Retinal pigment epithelial cell (primary cell): Measurements from ENCODE around the gene PCDHAC2.
A peak's percentile ranks its signal among the peaks of the same experiment; 100 is the strongest.

ENCODE experiments used
- DNase-seq: peaks from one replicate; pipeline ENCODE4 v3.0.0-alpha.2; 2010; ENCODE audit warnings: low read depth
- H3K4me3 ChIP-seq: 2 replicates; pipeline ENCODE4 v1.5.1; 2011; ENCODE audit warnings: mild to moderate bottlenecking, low read length, control low read depth, moderate library complexity
- TF ChIP-seq, protein P1 (sequence below): conservative IDR thresholded peaks from 2 replicates; pipeline ENCODE4 v1.5.1; 2011; ENCODE audit warnings: low read depth, low read length, control low read depth, inconsistent platforms

PCDHAC2 gene

DNA sequence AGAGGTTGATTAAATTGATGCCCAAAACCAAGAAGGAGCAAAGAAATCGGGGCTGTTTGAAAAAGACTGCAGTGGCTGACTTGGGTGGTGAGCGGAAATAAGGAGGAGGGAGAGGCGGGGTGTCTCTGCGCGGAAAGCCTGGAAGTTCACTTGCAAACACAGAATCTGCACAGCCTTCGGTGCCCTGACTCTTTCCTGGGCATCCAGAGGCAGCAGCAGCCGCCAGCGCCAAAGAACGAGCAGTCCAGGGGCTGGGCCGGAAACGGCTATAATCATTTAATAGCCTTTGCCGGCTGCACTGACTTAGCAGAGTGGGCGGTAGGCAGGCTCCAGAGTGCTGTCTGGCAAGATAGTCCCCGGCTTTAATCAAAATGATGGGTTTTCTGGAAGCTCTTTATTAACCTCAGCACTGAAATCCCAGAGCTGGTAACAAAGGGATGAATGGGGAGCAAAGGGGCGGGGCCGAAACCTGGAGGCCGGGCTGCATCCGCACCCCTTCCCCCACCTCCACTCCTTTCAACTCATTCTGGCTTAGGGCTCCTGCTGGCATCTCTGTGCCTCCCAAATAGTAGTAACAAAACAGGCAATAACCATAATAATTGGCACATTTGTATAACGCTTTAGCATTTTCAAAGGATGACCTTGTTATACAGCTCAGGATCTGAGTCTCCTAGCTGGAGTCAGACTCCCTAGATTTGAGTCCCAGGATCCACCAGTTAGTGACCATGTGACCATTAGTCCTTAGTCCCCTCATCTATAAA is 35.7 kb downstream of the PCDHAC2 start:
- peak; percentile 26 for DNase-seq
- TF ChIP-seq, protein P1, sequence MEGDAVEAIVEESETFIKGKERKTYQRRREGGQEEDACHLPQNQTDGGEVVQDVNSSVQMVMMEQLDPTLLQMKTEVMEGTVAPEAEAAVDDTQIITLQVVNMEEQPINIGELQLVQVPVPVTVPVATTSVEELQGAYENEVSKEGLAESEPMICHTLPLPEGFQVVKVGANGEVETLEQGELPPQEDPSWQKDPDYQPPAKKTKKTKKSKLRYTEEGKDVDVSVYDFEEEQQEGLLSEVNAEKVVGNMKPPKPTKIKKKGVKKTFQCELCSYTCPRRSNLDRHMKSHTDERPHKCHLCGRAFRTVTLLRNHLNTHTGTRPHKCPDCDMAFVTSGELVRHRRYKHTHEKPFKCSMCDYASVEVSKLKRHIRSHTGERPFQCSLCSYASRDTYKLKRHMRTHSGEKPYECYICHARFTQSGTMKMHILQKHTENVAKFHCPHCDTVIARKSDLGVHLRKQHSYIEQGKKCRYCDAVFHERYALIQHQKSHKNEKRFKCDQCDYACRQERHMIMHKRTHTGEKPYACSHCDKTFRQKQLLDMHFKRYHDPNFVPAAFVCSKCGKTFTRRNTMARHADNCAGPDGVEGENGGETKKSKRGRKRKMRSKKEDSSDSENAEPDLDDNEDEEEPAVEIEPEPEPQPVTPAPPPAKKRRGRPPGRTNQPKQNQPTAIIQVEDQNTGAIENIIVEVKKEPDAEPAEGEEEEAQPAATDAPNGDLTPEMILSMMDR: no peak
- peak overlapping the region; percentile 51 for H3K4me3 ChIP-seq

DNA sequence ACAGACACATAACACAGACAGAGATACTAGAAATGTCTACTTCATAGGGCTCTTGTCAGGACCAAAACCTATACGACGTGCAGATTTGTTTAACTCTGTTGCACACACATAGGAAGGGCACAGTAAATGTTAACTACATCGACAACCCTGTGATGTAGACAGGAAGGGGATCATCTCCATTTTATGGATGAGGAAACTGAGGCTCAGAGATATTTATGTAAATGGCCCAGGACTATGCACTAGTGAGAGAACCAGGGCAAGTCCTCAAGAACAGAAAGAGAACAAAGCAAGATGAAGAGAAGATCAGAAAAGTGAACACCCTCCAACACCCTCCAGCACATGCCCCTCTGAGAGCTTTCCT is 36.3 kb downstream of the PCDHAC2 start:
- no peak for DNase-seq
- TF ChIP-seq, protein P1: no peak
- H3K4me3 ChIP-seq: peak overlapping the region; percentile 51

DNA sequence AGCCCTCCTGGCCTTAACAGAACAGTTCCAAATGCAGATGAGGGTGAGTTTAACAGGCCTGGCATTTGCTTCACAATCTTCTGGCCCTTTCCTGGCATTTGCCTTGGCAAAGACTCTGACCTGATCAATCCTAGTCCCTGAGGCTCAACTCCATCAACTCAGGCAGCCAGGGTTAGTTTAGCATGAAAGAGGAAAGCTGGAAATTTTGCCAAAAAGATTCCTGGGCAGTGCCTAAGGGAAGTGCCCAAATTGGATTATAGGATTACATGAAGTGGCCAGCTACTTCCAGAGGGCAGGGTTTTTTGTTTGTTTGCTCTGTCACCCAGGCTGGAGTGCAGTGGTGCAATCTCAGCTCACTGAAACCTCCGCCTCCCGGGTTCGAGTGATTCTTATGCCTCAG is 36.8 kb downstream of the PCDHAC2 start:
- DNase-seq: no peak
- H3K4me3 ChIP-seq: no peak overlapping the region
- TF ChIP-seq, protein P1: no peak

DNA sequence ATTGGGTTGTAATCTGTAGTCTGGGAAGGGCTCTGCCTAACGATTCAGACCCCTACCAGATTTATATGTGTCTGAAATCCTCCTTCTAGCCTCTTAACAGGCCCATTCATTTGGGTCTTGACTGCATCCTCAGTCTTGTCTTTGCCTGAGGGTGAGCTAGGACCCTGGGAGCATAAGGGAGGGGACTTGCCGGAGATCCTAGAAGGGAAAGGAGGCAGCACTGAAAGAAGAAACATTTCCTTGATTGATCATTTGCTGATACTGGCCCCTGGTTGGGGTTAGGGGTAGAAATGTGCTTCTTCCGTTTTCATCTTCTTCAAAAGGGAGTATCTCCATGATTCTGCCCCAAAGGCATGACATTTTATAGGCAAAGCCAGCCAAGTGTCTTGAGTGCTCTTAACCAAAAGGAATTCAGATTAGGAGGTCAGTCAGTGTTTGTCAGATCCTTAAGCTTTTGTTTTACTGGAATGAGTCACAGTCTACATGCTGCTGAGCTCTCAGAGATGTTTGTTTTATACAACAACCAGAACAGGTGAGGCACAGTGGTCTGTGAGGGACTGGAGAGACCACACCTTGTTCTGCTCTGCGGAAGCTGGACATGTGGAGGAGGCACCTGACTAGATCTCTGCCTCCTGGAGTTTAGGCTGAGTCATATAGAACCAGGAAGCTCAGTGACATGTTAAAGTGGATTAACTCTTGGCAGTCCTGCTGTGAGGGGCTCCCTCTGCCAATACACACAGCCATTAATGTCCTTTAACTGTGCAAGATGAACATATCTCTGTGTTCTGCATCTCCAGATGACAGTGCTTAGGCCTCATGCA is 37.7 kb downstream of the PCDHAC2 start:
- peak; percentile 76 for DNase-seq
- no peak overlapping the region for H3K4me3 ChIP-seq
- TF ChIP-seq, protein P1: no peak

DNA sequence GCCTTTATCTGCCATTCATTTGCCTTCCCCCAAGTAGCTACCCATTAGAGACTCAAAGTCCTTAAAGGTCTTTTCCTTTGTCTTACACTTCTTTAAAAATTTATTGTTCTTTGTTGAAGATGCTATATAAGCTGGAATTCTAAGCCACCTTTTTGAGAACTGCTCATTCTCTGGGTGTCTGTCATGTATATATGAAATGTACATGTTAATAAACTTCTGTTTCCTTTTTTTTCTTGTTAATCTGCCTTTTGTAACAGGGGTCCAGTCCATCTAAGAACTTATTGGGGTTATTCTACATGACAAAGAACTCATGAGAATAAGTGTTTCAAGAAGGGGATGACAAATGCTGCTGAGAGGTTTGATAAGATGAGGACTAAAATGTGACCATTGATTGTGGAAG is 41.5 kb downstream of the PCDHAC2 start:
- no peak overlapping the region for H3K4me3 ChIP-seq
- TF ChIP-seq, protein P1: no peak
- DNase-seq: no peak

DNA sequence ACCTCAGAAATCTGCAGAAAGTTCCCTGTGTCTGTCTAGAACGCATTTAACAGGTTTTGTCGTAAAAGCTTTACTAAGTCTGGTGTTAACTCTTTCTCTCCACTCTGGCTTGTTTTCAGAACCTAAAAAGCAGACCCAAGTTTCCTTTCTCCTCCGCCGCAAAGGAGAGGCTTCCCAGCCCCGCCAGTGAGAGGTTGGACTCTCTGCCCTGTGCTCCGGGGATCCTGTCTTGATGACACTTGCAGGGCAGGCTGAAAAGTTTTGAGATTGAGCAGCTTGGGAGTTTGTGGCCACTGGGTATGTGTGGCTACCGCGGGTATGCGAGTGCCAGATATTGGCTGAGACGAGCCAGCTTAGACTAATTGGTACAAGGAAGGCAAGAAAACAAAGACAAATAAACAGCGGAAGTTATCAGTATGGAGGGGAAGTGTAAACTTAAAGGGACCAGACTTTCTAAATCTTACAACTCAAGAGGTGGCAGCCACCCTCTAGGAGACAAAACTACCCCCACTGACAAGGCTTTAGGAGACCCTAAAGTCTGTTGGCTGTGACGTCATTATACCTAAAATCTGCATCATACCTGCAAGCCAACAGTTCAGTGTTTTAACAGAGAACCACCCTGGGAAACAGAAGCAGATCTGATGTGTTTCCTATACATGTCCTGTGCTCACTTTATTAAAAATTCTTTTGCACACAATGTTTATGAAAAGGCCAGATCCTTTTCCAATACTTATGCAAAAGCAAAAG is 43.9 kb downstream of the PCDHAC2 start:
- no peak for DNase-seq
- TF ChIP-seq, protein P1: no peak
- no peak overlapping the region for H3K4me3 ChIP-seq
